B cell (primary cell): ENCODE results near the gene RPS6KL1. TPM values are rescaled to one million over a fixed set of nuclear protein-coding genes. Genes with fewer than 3 reads are reported as not detected.

Source experiments
- ATAC-seq: fragments of 200-7000 bp; cut with Tn5 transposase; one replicate; pipeline ENCODE4 v1.10.0; 2021; ENCODE audit warnings: low read depth, mild to moderate bottlenecking, moderate number of reproducible peaks, moderate library complexity
- CTCF ChIA-PET: fragments of 350-600 bp; sonication (Branson Sonifier 250); formaldehyde crosslinking; loops from one replicate; lab custom pipeline; 2021; ENCODE audit warnings: antibody characterized with exemption, inconsistent platforms; lab: Charles Lee
- POLR2A ChIA-PET: fragments of 350-600 bp; sonication (Branson Sonifier 250); formaldehyde crosslinking; loops from one replicate; lab custom pipeline; 2021; ENCODE audit warnings: antibody characterized with exemption; lab: Charles Lee
- DNase-seq: peaks from one replicate; pipeline ENCODE4 v3.0.0; 2013
- H2AFZ ChIP-seq: 2 replicates; pipeline ENCODE4 v1.6.1; 2012; ENCODE audit warnings: mild to moderate bottlenecking, low read depth, low read length; ENCODE audit not compliant: insufficient read depth, poor library complexity, severe bottlenecking
- H3K27ac ChIP-seq, 2 donors: 1 replicate in 1 of 2; 2 replicates in 1 of 2; pipeline ENCODE4 v1.5.1; 2012 to 2013; ENCODE audit warnings: low read length in 2 of 2, mild to moderate bottlenecking in 2 of 2, moderate library complexity in 1 of 2
- H3K27me3 ChIP-seq, 4 experiments: fragments of 200-600 bp in 1 of 4; sonication (generic) in 1 of 4; replicated peaks in 1 of 4; 1 replicate in 2 of 4; 2 replicates in 2 of 4; pipeline versions ENCODE4 v1.6.1 to v1.7.0; 2013 to 2016; ENCODE audit warnings: low read length in 3 of 4, mild to moderate bottlenecking in 2 of 4, mixed read lengths in 1 of 4, moderate library complexity in 1 of 4; ENCODE audit not compliant: insufficient read depth in 4 of 4, control insufficient read depth in 3 of 4; ENCODE audit errors: control extremely low read depth in 1 of 4
- H3K36me3 ChIP-seq, 2 experiments: replicated peaks in 1 of 2; 1 replicate in 1 of 2; 2 replicates in 1 of 2; pipeline versions ENCODE4 v1.6.1 to v1.7.1; 2013; ENCODE audit warnings: low read length in 1 of 2; ENCODE audit not compliant: insufficient read depth in 2 of 2, control insufficient read depth in 1 of 2; ENCODE audit errors: control extremely low read depth in 1 of 2, extremely low read depth in 1 of 2
- H3K4me1 ChIP-seq, 2 donors: fragments of 200-600 bp in 1 of 2; sonication (generic) in 1 of 2; 1 replicate in 1 of 2; 2 replicates in 1 of 2; pipeline versions ENCODE4 v1.5.1 to v1.6.1; 2013 to 2017; ENCODE audit warnings: low read length in 2 of 2; ENCODE audit not compliant: control insufficient read depth in 2 of 2, insufficient read depth in 2 of 2
- H3K4me2 ChIP-seq: replicated peaks from 2 replicates; pipeline ENCODE3; 2012; ENCODE audit warnings: mild to moderate bottlenecking, low read depth, low read length; ENCODE audit not compliant: poor library complexity, severe bottlenecking
- H3K4me3 ChIP-seq, 5 experiments: fragments of 200-600 bp in 1 of 5; sonication (generic) in 1 of 5; 1 replicate in 3 of 5; 2 replicates in 2 of 5; pipeline versions ENCODE4 v1.5.1 to v1.7.0; 2011 to 2016; ENCODE audit warnings: low read length in 4 of 5, mild to moderate bottlenecking in 4 of 5, low read depth in 2 of 5, control low read depth in 1 of 5, moderate library complexity in 1 of 5; ENCODE audit not compliant: insufficient read depth in 1 of 5; ENCODE audit errors: control extremely low read depth in 1 of 5, extremely low read depth in 1 of 5
- H3K79me2 ChIP-seq: fragments of 200-600 bp; sonication (generic); one replicate; pipeline ENCODE4 v1.6.0; 2016; ENCODE audit warnings: low read length; ENCODE audit not compliant: control insufficient read depth, insufficient read depth
- H3K9ac ChIP-seq: fragments of 200-600 bp; sonication (generic); 2 replicates; pipeline ENCODE4 v1.6.1; 2017; ENCODE audit warnings: mild to moderate bottlenecking, low read length, moderate library complexity
- H3K9me3 ChIP-seq, 3 donors: one replicate each; pipeline versions ENCODE4 v1.6.1 to v1.7.1; 2013; ENCODE audit warnings: low read length in 2 of 3; ENCODE audit not compliant: control insufficient read depth in 2 of 3, insufficient read depth in 1 of 3; ENCODE audit errors: control extremely low read depth in 1 of 3
- H4K20me1 ChIP-seq: 2 replicates; pipeline ENCODE4 v1.6.0; 2012; ENCODE audit warnings: mild to moderate bottlenecking, low read length; ENCODE audit not compliant: insufficient read depth, control insufficient read depth, poor library complexity, severe bottlenecking
- H3K27ac Mint-ChIP-seq: one replicate; pipeline ENCODE4 v1.8.0; 2021; ENCODE audit warnings: mixed read lengths
- H3K27me3 Mint-ChIP-seq: one replicate; pipeline ENCODE4 v1.8.0; 2021; ENCODE audit warnings: mixed read lengths
- H3K4me1 Mint-ChIP-seq: one replicate; pipeline ENCODE4 v1.8.0; 2021; ENCODE audit warnings: mixed read lengths
- H3K4me3 Mint-ChIP-seq: one replicate; pipeline ENCODE4 v1.8.0; 2021; ENCODE audit warnings: mixed read lengths
- H3K9me3 Mint-ChIP-seq: one replicate; pipeline ENCODE4 v1.8.0; 2022; ENCODE audit warnings: mixed read lengths; ENCODE audit not compliant: insufficient read depth
- EZH2 ChIP-seq: IDR thresholded peaks from 2 replicates; pipeline ENCODE4 v1.6.1; 2012; ENCODE audit warnings: borderline replicate concordance, low read depth, mild to moderate bottlenecking, moderate library complexity, low read length; ENCODE audit not compliant: insufficient read depth, poor library complexity, severe bottlenecking
- WGBS: methylation state at CpG from one replicate; pipeline ENCODE4 v1.1.5; 2013; ENCODE audit warnings: missing lambda C conversion rate; ENCODE audit not compliant: insufficient coverage; 5-methylcytosine and 5-hydroxymethylcytosine counted together
- intact Hi-C: fragments of 100-400 bp; cut with micrococcal nuclease; formaldehyde crosslinking; loops from one replicate; pipeline ENCODE4 v1.10.0; 2022
- polyA plus RNA-seq: library from polyadenylated mRNA; depleted of rRNA; stranded (reverse); fragments of >200 nt; gene quantifications from 2 replicates; pipeline ENCODE4 v1.2.3, GENCODE V29; 2012
- total RNA-seq, 2 donors: library from RNA; stranded (reverse); fragments of 120-200 nt in 1 of 2; gene quantifications; 1 replicate in 1 of 2; 2 replicates in 1 of 2; pipeline versions ENCODE4 v1.2.3 to v1.2.4, GENCODE V29; 2013 to 2022
- TF ChIP-seq, protein P1 (sequence below): fragments of 200-600 bp; IDR thresholded peaks from one replicate; pipeline ENCODE4 v1.8.0; 2022; ENCODE audit warnings: antibody characterized with exemption, mild to moderate bottlenecking

The RPS6KL1 gene
- total and polyA plus RNA-seq, 2 donors (not counting 1 experiment from before 2014, with no cell fraction given), result 3.4 to 4.4 TPM

DNA sequence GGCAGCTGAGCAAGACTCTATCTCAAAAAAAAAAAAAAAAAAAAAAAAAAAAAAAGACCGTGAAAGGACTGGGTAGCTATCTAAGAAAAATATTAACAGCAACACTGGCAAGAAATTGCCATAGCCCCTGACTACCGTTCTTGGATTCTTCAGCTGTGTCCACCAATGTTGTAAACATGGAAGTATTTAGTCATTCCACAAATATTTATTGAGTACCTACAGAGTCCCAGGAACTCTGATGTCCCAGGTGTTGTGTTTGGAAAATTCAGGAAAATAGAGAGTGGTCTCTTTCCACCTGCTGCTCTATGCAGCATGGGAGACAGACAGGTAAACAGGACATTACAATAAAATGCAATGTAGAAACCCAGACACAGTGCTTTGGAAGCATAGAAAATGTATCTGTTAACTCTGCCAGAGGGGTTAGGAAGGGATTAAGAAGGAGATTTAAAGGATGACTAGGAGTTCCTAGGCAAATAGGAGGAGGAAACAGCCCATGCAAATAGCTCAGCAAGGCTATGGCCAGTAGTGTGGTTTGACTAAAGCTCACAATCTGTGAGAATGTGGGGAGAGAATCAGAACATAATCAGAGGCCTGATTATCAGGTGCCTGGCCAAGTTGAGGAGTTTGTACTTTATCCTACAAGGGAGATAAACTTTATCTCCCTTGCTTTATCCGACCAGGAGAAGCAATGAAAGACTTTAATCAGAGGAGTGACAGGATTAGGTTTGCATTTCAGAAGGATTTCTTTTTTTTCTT, 43.5 kb downstream of the RPS6KL1 start:
- H3K27ac ChIP-seq, result no peak overlapping the region

More for the DNA sequence above, 43.5 kb downstream of the RPS6KL1 start:
- WGBS, result no CpG with 5 or more reads among the region's 3 CpGs
- Histone ChIP-seq H3K4me2 (no peak overlapping the region), H3K79me2 (peaks cover 44% of the 10 kb centered on the region), H3K9ac (no peak overlapping the region), H4K20me1 (peaks cover 23% of the 10 kb centered on the region), H2AFZ (peak overlapping the region; percentile 20), H3K36me3 (no peaks in the 10 kb centered on the region), H3K27me3 (no peaks in the 10 kb centered on the region), H3K4me3 (no peak overlapping the region), H3K4me1 (peaks cover 39 to 47% of the 10 kb centered on the region in 2 donors), H3K9me3 (no peaks in the 10 kb centered on the region)
- Mint-ChIP-seq H3K4me1 (peaks cover 53% of the 10 kb centered on the region), H3K27me3 (no peaks in the 10 kb centered on the region), H3K27ac (peak overlapping the region; percentile 28), H3K9me3 (no peaks in the 10 kb centered on the region), H3K4me3 (peak overlapping the region; percentile 29)
- DNase-seq (no peak), ATAC-seq (no peak)
- TF ChIP-seq, protein P1, sequence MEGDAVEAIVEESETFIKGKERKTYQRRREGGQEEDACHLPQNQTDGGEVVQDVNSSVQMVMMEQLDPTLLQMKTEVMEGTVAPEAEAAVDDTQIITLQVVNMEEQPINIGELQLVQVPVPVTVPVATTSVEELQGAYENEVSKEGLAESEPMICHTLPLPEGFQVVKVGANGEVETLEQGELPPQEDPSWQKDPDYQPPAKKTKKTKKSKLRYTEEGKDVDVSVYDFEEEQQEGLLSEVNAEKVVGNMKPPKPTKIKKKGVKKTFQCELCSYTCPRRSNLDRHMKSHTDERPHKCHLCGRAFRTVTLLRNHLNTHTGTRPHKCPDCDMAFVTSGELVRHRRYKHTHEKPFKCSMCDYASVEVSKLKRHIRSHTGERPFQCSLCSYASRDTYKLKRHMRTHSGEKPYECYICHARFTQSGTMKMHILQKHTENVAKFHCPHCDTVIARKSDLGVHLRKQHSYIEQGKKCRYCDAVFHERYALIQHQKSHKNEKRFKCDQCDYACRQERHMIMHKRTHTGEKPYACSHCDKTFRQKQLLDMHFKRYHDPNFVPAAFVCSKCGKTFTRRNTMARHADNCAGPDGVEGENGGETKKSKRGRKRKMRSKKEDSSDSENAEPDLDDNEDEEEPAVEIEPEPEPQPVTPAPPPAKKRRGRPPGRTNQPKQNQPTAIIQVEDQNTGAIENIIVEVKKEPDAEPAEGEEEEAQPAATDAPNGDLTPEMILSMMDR, result no peak
- no peak for TF ChIP-seq EZH2
- POLR2A ChIA-PET, result no interaction called here
- intact Hi-C loops, result no loop called here
- CTCF ChIA-PET, result interaction anchor here (0.6 to 41.3 kb wide), 4 partner anchors 21 to 217 kb away, joined by 3 to 926 read pairs (median 100); no protein-coding TSS in a partner anchor
